IMR-90 (cell line): Measurements from ENCODE around the gene MSH3.
"Not testable (repeated sequence)": the region's sequence is repeated elsewhere in the genome, so short reads cannot be mapped to it uniquely, and the experiment has no call there.

Experiments
- MXI1 ChIP-seq: IDR thresholded peaks from 2 replicates; pipeline ENCODE4 v1.6.1; 2012; ENCODE audit warnings: low read depth, mild to moderate bottlenecking, low read length, moderate library complexity, borderline replicate concordance
- NFE2L2 ChIP-seq: fragments of 150-350 bp; IDR thresholded peaks from 2 replicates; pipeline ENCODE4 v1.6.1; 2016; ENCODE audit warnings: low read depth, mild to moderate bottlenecking, low read length
- POLR2A ChIP-seq: IDR thresholded peaks from 2 replicates; pipeline ENCODE4 v1.6.1; 2012; ENCODE audit warnings: mild to moderate bottlenecking, low read depth, low read length
- RAD21 ChIP-seq: IDR thresholded peaks from 2 replicates; pipeline ENCODE4 v1.6.1; 2012; ENCODE audit warnings: low read length, improper control_type of control experiment
- TF ChIP-seq, protein P1 (sequence below): conservative IDR thresholded peaks from 2 replicates; pipeline ENCODE4 v1.5.1; 2012; ENCODE audit warnings: mild to moderate bottlenecking, low read depth, low read length, improper control_type of control experiment
- TF ChIP-seq, protein P2 (sequence below): fragments of 150-350 bp; IDR thresholded peaks from 2 replicates; pipeline ENCODE4 v1.6.1; 2016; ENCODE audit warnings: low read depth, mild to moderate bottlenecking, low read length, moderate library complexity, borderline replicate concordance
- TF ChIP-seq, protein P3 (sequence below): fragments of 150-350 bp; IDR thresholded peaks from 2 replicates; pipeline ENCODE4 v1.6.1; 2017; ENCODE audit warnings: mild to moderate bottlenecking, antibody characterized with exemption, low read length, low read depth

DNA sequence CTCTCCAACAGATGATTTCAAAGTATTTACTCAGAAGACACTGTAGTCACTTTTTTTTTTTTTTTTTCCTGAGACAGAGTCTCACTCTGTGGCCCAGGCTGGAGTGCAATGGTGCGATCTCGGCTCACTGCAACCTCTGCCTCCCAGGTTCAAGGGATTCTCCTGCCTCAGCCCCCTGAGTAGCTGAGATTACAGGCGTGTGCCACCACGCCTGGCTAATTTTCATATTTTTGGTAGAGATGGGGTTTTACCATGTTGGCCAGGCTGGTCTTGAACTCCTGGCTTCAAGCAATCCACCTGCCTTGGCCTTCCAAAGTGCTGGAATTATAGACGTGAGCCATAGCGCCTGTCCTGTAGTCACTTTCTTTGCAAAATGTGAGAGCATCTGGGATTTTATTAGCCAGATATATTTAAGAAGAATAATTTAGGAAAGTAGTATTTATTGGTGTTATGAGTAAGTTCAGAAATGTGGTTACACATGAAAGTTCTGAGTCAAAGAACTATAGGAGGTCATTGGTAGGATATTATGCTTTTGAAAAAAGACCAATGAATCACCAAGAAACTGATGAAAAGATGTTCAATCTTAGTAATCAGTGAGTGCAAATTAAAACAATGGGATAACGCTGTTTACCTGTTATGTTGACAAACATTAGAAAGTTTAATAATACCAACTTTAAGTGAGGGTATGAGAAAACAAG lies 135.0 kb downstream of the MSH3 start:
- not testable (repeated sequence) for TF ChIP-seq POLR2A, RAD21, NFE2L2, MXI1
- TF ChIP-seq, protein P1, sequence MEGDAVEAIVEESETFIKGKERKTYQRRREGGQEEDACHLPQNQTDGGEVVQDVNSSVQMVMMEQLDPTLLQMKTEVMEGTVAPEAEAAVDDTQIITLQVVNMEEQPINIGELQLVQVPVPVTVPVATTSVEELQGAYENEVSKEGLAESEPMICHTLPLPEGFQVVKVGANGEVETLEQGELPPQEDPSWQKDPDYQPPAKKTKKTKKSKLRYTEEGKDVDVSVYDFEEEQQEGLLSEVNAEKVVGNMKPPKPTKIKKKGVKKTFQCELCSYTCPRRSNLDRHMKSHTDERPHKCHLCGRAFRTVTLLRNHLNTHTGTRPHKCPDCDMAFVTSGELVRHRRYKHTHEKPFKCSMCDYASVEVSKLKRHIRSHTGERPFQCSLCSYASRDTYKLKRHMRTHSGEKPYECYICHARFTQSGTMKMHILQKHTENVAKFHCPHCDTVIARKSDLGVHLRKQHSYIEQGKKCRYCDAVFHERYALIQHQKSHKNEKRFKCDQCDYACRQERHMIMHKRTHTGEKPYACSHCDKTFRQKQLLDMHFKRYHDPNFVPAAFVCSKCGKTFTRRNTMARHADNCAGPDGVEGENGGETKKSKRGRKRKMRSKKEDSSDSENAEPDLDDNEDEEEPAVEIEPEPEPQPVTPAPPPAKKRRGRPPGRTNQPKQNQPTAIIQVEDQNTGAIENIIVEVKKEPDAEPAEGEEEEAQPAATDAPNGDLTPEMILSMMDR = not testable (repeated sequence)
- TF ChIP-seq, protein P2, sequence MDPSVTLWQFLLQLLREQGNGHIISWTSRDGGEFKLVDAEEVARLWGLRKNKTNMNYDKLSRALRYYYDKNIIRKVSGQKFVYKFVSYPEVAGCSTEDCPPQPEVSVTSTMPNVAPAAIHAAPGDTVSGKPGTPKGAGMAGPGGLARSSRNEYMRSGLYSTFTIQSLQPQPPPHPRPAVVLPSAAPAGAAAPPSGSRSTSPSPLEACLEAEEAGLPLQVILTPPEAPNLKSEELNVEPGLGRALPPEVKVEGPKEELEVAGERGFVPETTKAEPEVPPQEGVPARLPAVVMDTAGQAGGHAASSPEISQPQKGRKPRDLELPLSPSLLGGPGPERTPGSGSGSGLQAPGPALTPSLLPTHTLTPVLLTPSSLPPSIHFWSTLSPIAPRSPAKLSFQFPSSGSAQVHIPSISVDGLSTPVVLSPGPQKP = not testable (repeated sequence)
- TF ChIP-seq, protein P3, sequence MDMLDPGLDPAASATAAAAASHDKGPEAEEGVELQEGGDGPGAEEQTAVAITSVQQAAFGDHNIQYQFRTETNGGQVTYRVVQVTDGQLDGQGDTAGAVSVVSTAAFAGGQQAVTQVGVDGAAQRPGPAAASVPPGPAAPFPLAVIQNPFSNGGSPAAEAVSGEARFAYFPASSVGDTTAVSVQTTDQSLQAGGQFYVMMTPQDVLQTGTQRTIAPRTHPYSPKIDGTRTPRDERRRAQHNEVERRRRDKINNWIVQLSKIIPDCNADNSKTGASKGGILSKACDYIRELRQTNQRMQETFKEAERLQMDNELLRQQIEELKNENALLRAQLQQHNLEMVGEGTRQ = not testable (repeated sequence)
